ENCODE results near the gene ERF.

DNA sequence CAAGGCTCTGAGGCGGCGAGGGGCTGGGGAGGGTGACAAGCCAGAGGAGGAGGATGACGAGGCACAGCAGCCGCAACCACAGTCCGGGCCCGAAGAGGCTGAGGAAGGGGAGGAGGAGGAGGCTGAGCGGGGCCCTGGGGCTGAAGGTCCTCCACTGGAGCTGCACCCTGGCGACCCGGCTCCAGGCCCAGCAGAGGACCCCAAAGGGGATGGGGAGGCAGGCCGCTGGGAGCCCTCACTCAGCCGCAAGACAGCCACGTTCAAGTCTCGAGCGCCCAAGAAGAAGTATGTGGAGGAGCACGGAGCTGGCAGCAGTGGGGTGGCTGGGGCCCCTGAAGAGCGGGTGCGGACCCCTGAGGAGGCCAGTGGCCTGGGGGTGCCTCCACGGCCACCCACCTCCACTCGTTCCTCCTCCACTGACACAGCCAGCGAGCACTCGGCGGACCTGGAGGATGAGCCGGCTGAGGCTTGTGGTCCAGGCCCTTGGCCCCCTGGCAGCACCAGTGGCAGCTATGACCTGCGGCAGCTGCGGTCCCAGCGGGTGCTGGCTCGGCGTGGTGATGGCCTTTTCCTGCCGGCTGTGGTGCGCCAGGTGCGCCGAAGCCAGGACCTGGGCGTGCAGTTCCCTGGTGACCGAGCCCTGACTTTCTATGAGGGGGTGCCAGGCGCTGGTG lies 17.1 kb upstream of the ERF start:
- TF ChIP-seq, protein P1, sequence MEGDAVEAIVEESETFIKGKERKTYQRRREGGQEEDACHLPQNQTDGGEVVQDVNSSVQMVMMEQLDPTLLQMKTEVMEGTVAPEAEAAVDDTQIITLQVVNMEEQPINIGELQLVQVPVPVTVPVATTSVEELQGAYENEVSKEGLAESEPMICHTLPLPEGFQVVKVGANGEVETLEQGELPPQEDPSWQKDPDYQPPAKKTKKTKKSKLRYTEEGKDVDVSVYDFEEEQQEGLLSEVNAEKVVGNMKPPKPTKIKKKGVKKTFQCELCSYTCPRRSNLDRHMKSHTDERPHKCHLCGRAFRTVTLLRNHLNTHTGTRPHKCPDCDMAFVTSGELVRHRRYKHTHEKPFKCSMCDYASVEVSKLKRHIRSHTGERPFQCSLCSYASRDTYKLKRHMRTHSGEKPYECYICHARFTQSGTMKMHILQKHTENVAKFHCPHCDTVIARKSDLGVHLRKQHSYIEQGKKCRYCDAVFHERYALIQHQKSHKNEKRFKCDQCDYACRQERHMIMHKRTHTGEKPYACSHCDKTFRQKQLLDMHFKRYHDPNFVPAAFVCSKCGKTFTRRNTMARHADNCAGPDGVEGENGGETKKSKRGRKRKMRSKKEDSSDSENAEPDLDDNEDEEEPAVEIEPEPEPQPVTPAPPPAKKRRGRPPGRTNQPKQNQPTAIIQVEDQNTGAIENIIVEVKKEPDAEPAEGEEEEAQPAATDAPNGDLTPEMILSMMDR (conservative IDR thresholded peaks at IDR 0.05; ENCODE audit: low read depth, low read length): no peak
- no peak for TF ChIP-seq EZH2 (IDR thresholded peaks at IDR 0.05; ENCODE audit: low read length, unreplicated experiment)

All from PC-3 (cell line).